HepG2 (cell line): Measurements from ENCODE around the gene LMNTD1. TPM values are rescaled to one million over a fixed set of nuclear protein-coding genes. Genes with fewer than 3 reads are reported as not detected.

Experiments
- ATAC-seq: fragments of 200-7000 bp; cut with Tn5 transposase; 3 replicates; pipeline ENCODE4 v1.9.1; 2020; ENCODE audit warnings: mild to moderate bottlenecking, moderate library complexity
- BruUV-seq: library from RNA; stranded (reverse); fragments of 400-500 nt; replicated peaks from 2 replicates; lab custom pipeline; 2021; lab: Mats Ljungman, UMichigan
- CTCF ChIA-PET: fragments of 300-600 bp; formaldehyde crosslinking; extraction: SDS; loops from one replicate; lab custom pipeline; 2021; ENCODE audit warnings: low total read pairs, inconsistent platforms, low intra/inter-chr PET ratio; lab: Yijun Ruan, JAX
- POLR2A ChIA-PET: fragments of 350-600 bp; sonication (Branson Sonifier 250); formaldehyde crosslinking; loops from one replicate; lab custom pipeline; 2020; ENCODE audit warnings: antibody characterized with exemption, inconsistent platforms; lab: Yijun Ruan, JAX
- DNase-seq: peaks from one replicate; pipeline ENCODE4 v3.0.0-alpha.2; 2015; ENCODE audit warnings: low spot score
- FAIRE-seq: peaks from 3 replicates; lab custom pipeline; 2011; peaks lifted over from hg19 to GRCh38; lab: Jason Lieb, UNC
- H2AFZ ChIP-seq: one replicate; pipeline ENCODE4 v1.6.1; 2011; ENCODE audit warnings: low read length, inconsistent platforms
- H3K27ac ChIP-seq: fragments of 300-600 bp; 3 replicates; pipeline ENCODE4 v1.8.0; 2011; ENCODE audit warnings: mixed run types, mild to moderate bottlenecking, mixed read lengths, low read length, inconsistent platforms; ENCODE audit not compliant: insufficient read depth; ENCODE audit errors: extremely low read length
- H3K27me3 ChIP-seq, 2 experiments: fragments of 200-600 bp in 1 of 2; 2 replicates in 1 of 2; 3 replicates in 1 of 2; pipeline versions ENCODE4 v1.6.0 to v1.8.0; 2011; ENCODE audit warnings: low read length in 2 of 2, mild to moderate bottlenecking in 2 of 2, moderate library complexity in 2 of 2, inconsistent platforms in 1 of 2; ENCODE audit not compliant: insufficient read depth in 2 of 2, control insufficient read depth in 1 of 2
- H3K36me3 ChIP-seq, 2 experiments: fragments of 200-600 bp in 1 of 2; replicated peaks in 1 of 2; 2 replicates in 1 of 2; 3 replicates in 1 of 2; pipeline versions ENCODE4 v1.5.1 to v1.8.0; 2011; ENCODE audit warnings: low read length in 2 of 2, inconsistent platforms in 1 of 2; ENCODE audit not compliant: insufficient read depth in 2 of 2, control insufficient read depth in 1 of 2
- H3K4me1 ChIP-seq: 2 replicates; pipeline ENCODE4 v1.5.1; 2012; ENCODE audit warnings: low read length, inconsistent platforms; ENCODE audit not compliant: insufficient read depth
- H3K4me2 ChIP-seq: 2 replicates; pipeline ENCODE4 v1.6.0; 2011; ENCODE audit warnings: low read depth, low read length, inconsistent platforms
- H3K4me3 ChIP-seq, 3 experiments: fragments of 200-600 bp in 1 of 3; sonication (generic), shearing (Covaris generic) in 1 of 3; replicated peaks in 1 of 3; 2 replicates each; pipeline ENCODE4 v1.5.1; 2011 to 2016; ENCODE audit warnings: low read length in 3 of 3, inconsistent platforms in 2 of 3, low read depth in 2 of 3, mild to moderate bottlenecking in 2 of 3, control low read depth in 1 of 3, mixed read lengths in 1 of 3; ENCODE audit not compliant: insufficient read depth in 1 of 3
- H3K79me2 ChIP-seq: one replicate; pipeline ENCODE4 v1.6.1; 2011; ENCODE audit warnings: low read length, inconsistent platforms; ENCODE audit not compliant: insufficient read depth
- H3K9ac ChIP-seq: 2 replicates; pipeline ENCODE4 v1.6.0; 2011; ENCODE audit warnings: mild to moderate bottlenecking, low read depth, low read length, inconsistent platforms; ENCODE audit not compliant: insufficient read depth
- H3K9me3 ChIP-seq: 2 replicates; pipeline ENCODE4 v1.5.1; 2012; ENCODE audit warnings: mild to moderate bottlenecking, low read length
- H4K20me1 ChIP-seq: 2 replicates; pipeline ENCODE4 v1.6.0; 2011; ENCODE audit warnings: inconsistent platforms, mild to moderate bottlenecking, low read length, moderate library complexity; ENCODE audit not compliant: insufficient read depth
- CEBPG ChIP-seq: IDR thresholded peaks from 2 replicates; pipeline ENCODE4 v1.6.1; 2016
- FLYWCH1 ChIP-seq: sonication (generic); formaldehyde crosslinking; IDR thresholded peaks from 2 replicates; pipeline ENCODE4 v1.8.1; 2023; ENCODE audit warnings: mild to moderate bottlenecking, missing genetic modification reagents
- IKZF5 ChIP-seq: IDR thresholded peaks from 2 replicates; pipeline ENCODE4 v1.6.1; 2018; ENCODE audit warnings: missing genetic modification reagents, mild to moderate bottlenecking, missing compliant biosample characterization
- LBX2 ChIP-seq: sonication (generic); formaldehyde crosslinking; IDR thresholded peaks from 2 replicates; pipeline ENCODE4 v1.5.0; 2020; ENCODE audit warnings: missing genetic modification reagents, mild to moderate bottlenecking, borderline replicate concordance
- MAFK ChIP-seq, 2 experiments: IDR thresholded peaks in 1 of 2; conservative IDR thresholded peaks in 1 of 2; 2 replicates each; pipeline ENCODE4 v1.6.1; 2011; ENCODE audit warnings: improper control_type of control experiment in 2 of 2, low read length in 2 of 2
- NCOR1 ChIP-seq: fragments of 200-600 bp; sonication (generic); IDR thresholded peaks from 2 replicates; pipeline ENCODE4 v1.7.0; 2017; ENCODE audit warnings: antibody characterized with exemption, low read length, borderline replicate concordance
- PATZ1 ChIP-seq: sonication (generic); formaldehyde crosslinking; IDR thresholded peaks from 2 replicates; pipeline ENCODE4 v1.4.0; 2020; ENCODE audit warnings: missing genetic modification reagents
- SIN3A ChIP-seq: IDR thresholded peaks from 2 replicates; pipeline ENCODE4 v1.6.1; 2011; ENCODE audit warnings: low read depth, mild to moderate bottlenecking, control low read depth, low read length, borderline replicate concordance
- SP1 ChIP-seq, 2 experiments: fragments of 450-650 bp in 1 of 2; sonication (generic) in 1 of 2; formaldehyde crosslinking in 1 of 2; IDR thresholded peaks; 2 replicates each; pipeline versions ENCODE4 v1.4.0 to v1.6.1; 2016 to 2020; ENCODE audit warnings: missing genetic modification reagents in 1 of 2
- THAP11 ChIP-seq: IDR thresholded peaks from 2 replicates; pipeline ENCODE4 v1.6.1; 2016; ENCODE audit warnings: missing biosample characterization, missing genetic modification reagents
- ZBTB2 ChIP-seq: sonication (generic); formaldehyde crosslinking; IDR thresholded peaks from 2 replicates; pipeline ENCODE4 v1.8.0; 2022; ENCODE audit warnings: low read depth, missing genetic modification reagents
- ZBTB25 ChIP-seq: IDR thresholded peaks from 2 replicates; pipeline ENCODE4 v1.6.1; 2018; ENCODE audit warnings: missing genetic modification reagents
- ZBTB42 ChIP-seq: sonication (generic); formaldehyde crosslinking; IDR thresholded peaks from 2 replicates; pipeline ENCODE4 v1.5.0; 2020; ENCODE audit warnings: mild to moderate bottlenecking, missing genetic modification reagents
- ZFAT ChIP-seq: sonication (generic); formaldehyde crosslinking; conservative IDR thresholded peaks from 2 replicates; pipeline ENCODE4 v1.8.1; 2023; ENCODE audit warnings: missing genetic modification reagents, inconsistent platforms
- ZFP82 ChIP-seq: sonication (generic); formaldehyde crosslinking; IDR thresholded peaks from 2 replicates; pipeline ENCODE4 v1.5.1; 2020; ENCODE audit warnings: mild to moderate bottlenecking, missing genetic modification reagents, borderline replicate concordance
- ZNF296 ChIP-seq: sonication (generic); formaldehyde crosslinking; conservative IDR thresholded peaks from 2 replicates; pipeline ENCODE4 v1.5.0; 2020; ENCODE audit warnings: mild to moderate bottlenecking, missing genetic modification reagents
- ZNF329 ChIP-seq: sonication (generic); formaldehyde crosslinking; IDR thresholded peaks from 2 replicates; pipeline ENCODE4 v1.9.0; 2021; ENCODE audit warnings: low read depth, mild to moderate bottlenecking, missing genetic modification reagents
- ZNF672 ChIP-seq: sonication (generic); formaldehyde crosslinking; IDR thresholded peaks from 2 replicates; pipeline ENCODE4 v1.8.1; 2022; ENCODE audit warnings: missing genetic modification reagents
- ZNF773 ChIP-seq: sonication (generic); formaldehyde crosslinking; IDR thresholded peaks from 2 replicates; pipeline ENCODE4 v1.4.0; 2020; ENCODE audit warnings: missing genetic modification reagents, borderline replicate concordance
- ZSCAN29 ChIP-seq: sonication (generic); formaldehyde crosslinking; conservative IDR thresholded peaks from 2 replicates; pipeline ENCODE4 v1.4.0; 2020; ENCODE audit warnings: mild to moderate bottlenecking, missing genetic modification reagents
- WGBS: methylation state at CpG from one replicate; pipeline ENCODE4 v1.1.6; 2017; ENCODE audit warnings: low lambda C conversion rate; 5-methylcytosine and 5-hydroxymethylcytosine counted together
- in situ Hi-C: cut with HindIII; loops from 2 replicates; pipeline ENCODE4 v1.10.0; 2017; ENCODE audit warnings: low pct_unique_long_range_greater_than_20kb; ENCODE audit not compliant: extremely low pct_ligation_motif_present
- intact Hi-C: fragments of 100-400 bp; cut with micrococcal nuclease; formaldehyde crosslinking; loops from one replicate; pipeline ENCODE4 v1.10.0; 2022; ENCODE audit not compliant: unreplicated experiment
- polyA plus RNA-seq, 8 experiments: library from polyadenylated mRNA; depleted of rRNA in 3 of 8; stranded (reverse) in 7 of 8; unstranded in 1 of 8; fragments of >200 nt; fragmentation: Illumina TruSeq in 4 of 8; extraction: Trizol in 4 of 8; gene quantifications; 2 replicates each; pipeline versions ENCODE4 v1.2.1 to v1.2.3, GENCODE V29; 2011 to 2016; ENCODE audit warnings: low read depth in 4 of 8, missing spikeins in 1 of 8, mixed read lengths in 1 of 8; ENCODE audit not compliant: insufficient read depth in 1 of 8
- total RNA-seq, 5 experiments: library from RNA; depleted of rRNA; stranded (reverse); fragments of >200 nt; fragmentation: Illumina TruSeq; extraction: Trizol; gene quantifications; 2 replicates each; pipeline ENCODE4 v1.2.3, GENCODE V29; 2016; ENCODE audit warnings: low read depth in 1 of 5

LMNTD1 gene
- total and polyA plus RNA-seq, 2 of the 13 experiments (the other 11 are each of a cell fraction or from before 2014, with no cell fraction given), result not detected

GRCh38 chr12:25447046-25447445 lies 106.0 kb downstream of the LMNTD1 start:
- Histone ChIP-seq H3K27ac (no peak overlapping the region), H3K4me1 (no peaks in the 10 kb centered on the region), H3K9ac (no peak overlapping the region), H3K4me3 (no peak overlapping the region), H4K20me1 (no peaks in the 10 kb centered on the region), H2AFZ (no peak overlapping the region), H3K36me3 (no peaks in the 10 kb centered on the region), H3K9me3 (no peaks in the 10 kb centered on the region), H3K27me3 (no peaks in the 10 kb centered on the region), H3K79me2 (no peaks in the 10 kb centered on the region), H3K4me2 (no peak overlapping the region)
- CTCF ChIA-PET, result no interaction called here
- POLR2A ChIA-PET, result no interaction called here
- in situ Hi-C loops, result no loop called here
- FAIRE-seq, result no peak
- intact Hi-C loops, result no loop called here
- no TSS peak for BruUV-seq
- TF ChIP-seq FLYWCH1 (no peak), PATZ1 (CRISPR knock-in tag) (no peak), CEBPG (CRISPR knock-in tag) (no peak), LBX2 (CRISPR knock-in tag) (no peak), ZBTB2 (no peak), IKZF5 (CRISPR knock-in tag) (no peak), ZNF773 (CRISPR knock-in tag) (no peak), ZBTB25 (no peak), ZBTB42 (CRISPR knock-in tag) (no peak), ZNF296 (CRISPR knock-in tag) (no peak), SIN3A (no peak), MAFK (conservative IDR thresholded peaks at IDR 0.05 in 1 of 2, IDR thresholded peaks at IDR 0.05 in 1 of 2; ENCODE audit: low read length in 2 of 2) (no peak), THAP11 (CRISPR knock-in tag) (no peak), NCOR1 (no peak), ZNF329 (CRISPR knock-in tag) (no peak), ZSCAN29 (no peak), ZNF672 (CRISPR knock-in tag) (no peak), ZFAT (CRISPR knock-in tag) (no peak), ZFP82 (no peak), SP1 (IDR thresholded peaks at IDR 0.05) (no peak), SP1 (CRISPR knock-in tag; IDR thresholded peaks at IDR 0.05) (no peak)
- 13% methylated on average over 3 of the region's 3 CpGs for WGBS
- no peak for ATAC-seq
- DNase-seq, result no peak
